Endothelial cell of umbilical vein (primary cell): ENCODE results near the gene NPPA. TPM values are rescaled to one million over a fixed set of nuclear protein-coding genes. Genes with fewer than 3 reads are reported as not detected.

Experiments
- BruUV-seq: library from RNA; stranded (reverse); fragments of 400-500 nt; replicated peaks from 2 replicates; lab custom pipeline; 2021; lab: Mats Ljungman, UMichigan
- CTCF ChIA-PET: fragments of 300-600, 350-600 bp; sonication (Branson Sonifier 250); formaldehyde crosslinking; loops from one replicate; lab custom pipeline; 2021; ENCODE audit warnings: antibody characterized with exemption, inconsistent platforms; lab: Charles Lee
- POLR2A ChIA-PET: fragments of 300-600, 350-600 bp; sonication (Branson Sonifier 250); formaldehyde crosslinking; loops from one replicate; lab custom pipeline; 2021; ENCODE audit warnings: antibody characterized with exemption, inconsistent platforms; lab: Charles Lee
- DNase-seq: peaks from one replicate; pipeline ENCODE4 v3.0.0-alpha.2; 2011; ENCODE audit warnings: low read depth, low spot score
- FAIRE-seq: peaks from 2 replicates; lab custom pipeline; 2011; peaks lifted over from hg19 to GRCh38; lab: Jason Lieb, UNC
- H2AFZ ChIP-seq: 2 replicates; pipeline ENCODE4 v1.6.0; 2012; ENCODE audit warnings: low read depth, low read length, control low read depth, inconsistent platforms
- H3K27ac ChIP-seq: 2 replicates; pipeline ENCODE4 v1.5.1; 2011; ENCODE audit warnings: low read depth, mild to moderate bottlenecking, control low read depth, low read length, moderate library complexity; ENCODE audit not compliant: insufficient read depth
- H3K27me3 ChIP-seq, 2 experiments: 2 replicates each; pipeline versions ENCODE4 v1.6.0 to v1.6.1; 2011; ENCODE audit warnings: low read length in 2 of 2, mixed read lengths in 1 of 2; ENCODE audit not compliant: control insufficient read depth in 2 of 2, insufficient read depth in 2 of 2
- H3K36me3 ChIP-seq, 2 experiments: 2 replicates in 1 of 2; 3 replicates in 1 of 2; pipeline ENCODE4 v1.5.1; 2011; ENCODE audit warnings: low read length in 2 of 2, mild to moderate bottlenecking in 1 of 2, moderate library complexity in 1 of 2; ENCODE audit not compliant: control insufficient read depth in 2 of 2, insufficient read depth in 2 of 2; ENCODE audit errors: extremely low read depth in 1 of 2
- H3K4me1 ChIP-seq: 3 replicates; pipeline ENCODE4 v1.5.1; 2011; ENCODE audit warnings: mild to moderate bottlenecking, low read length; ENCODE audit not compliant: control insufficient read depth, insufficient read depth; ENCODE audit errors: extremely low read depth
- H3K4me2 ChIP-seq: 2 replicates; pipeline ENCODE4 v1.6.1; 2011; ENCODE audit warnings: low read length, control low read depth, mixed read lengths; ENCODE audit not compliant: insufficient read depth
- H3K4me3 ChIP-seq, 3 experiments: fragments of 200-600 bp in 1 of 3; sonication (generic), shearing (Covaris generic) in 1 of 3; replicated peaks in 1 of 3; 2 replicates each; pipeline ENCODE4 v1.5.1; 2011 to 2016; ENCODE audit warnings: control low read depth in 3 of 3, low read length in 3 of 3, mild to moderate bottlenecking in 2 of 3, inconsistent platforms in 1 of 3, low read depth in 1 of 3, moderate library complexity in 1 of 3; ENCODE audit not compliant: insufficient read depth in 1 of 3
- H3K79me2 ChIP-seq: 2 replicates; pipeline ENCODE4 v1.6.0; 2012; ENCODE audit warnings: low read length, inconsistent platforms; ENCODE audit not compliant: control insufficient read depth, insufficient read depth
- H3K9ac ChIP-seq: replicated peaks from 2 replicates; pipeline ENCODE3; 2011; ENCODE audit warnings: low read length, control low read depth; ENCODE audit not compliant: insufficient read depth; ENCODE audit errors: extremely low read depth
- H3K9me1 ChIP-seq: replicated peaks from 3 replicates; pipeline ENCODE4 v1.6.0; 2011; ENCODE audit warnings: mild to moderate bottlenecking, low read length; ENCODE audit not compliant: control insufficient read depth, insufficient read depth; ENCODE audit errors: extremely low read depth
- H3K9me3 ChIP-seq: replicated peaks from 2 replicates; pipeline ENCODE4 v1.5.1; 2012; ENCODE audit warnings: low read length, inconsistent platforms; ENCODE audit not compliant: control insufficient read depth, insufficient read depth
- H4K20me1 ChIP-seq: replicated peaks from 2 replicates; pipeline ENCODE3; 2011; ENCODE audit warnings: mild to moderate bottlenecking, low read length; ENCODE audit not compliant: control insufficient read depth, insufficient read depth; ENCODE audit errors: extremely low read depth
- CTCF ChIP-seq, 2 donors: IDR thresholded peaks; 1 replicate in 1 of 2; 2 replicates in 1 of 2; pipeline ENCODE4 v1.5.1; 2011; ENCODE audit warnings: low read length in 2 of 2, mild to moderate bottlenecking in 2 of 2, moderate library complexity in 2 of 2, control low read depth in 1 of 2, inconsistent platforms in 1 of 2, low read depth in 1 of 2; ENCODE audit not compliant: insufficient read depth in 1 of 2; ENCODE audit errors: extremely low read depth in 1 of 2
- EZH2 ChIP-seq: IDR thresholded peaks from 2 replicates; pipeline ENCODE4 v1.6.1; 2012; ENCODE audit warnings: borderline replicate concordance, low read depth, mild to moderate bottlenecking, moderate library complexity, low read length, inconsistent platforms; ENCODE audit not compliant: severe bottlenecking
- FOS ChIP-seq: IDR thresholded peaks from 2 replicates; pipeline ENCODE4 v1.6.1; 2011; ENCODE audit warnings: mild to moderate bottlenecking, low read length, moderate library complexity, borderline replicate concordance; ENCODE audit not compliant: insufficient read depth
- GATA2 ChIP-seq: IDR thresholded peaks from 2 replicates; pipeline ENCODE4 v1.7.0; 2011; ENCODE audit warnings: low read depth, mild to moderate bottlenecking, moderate library complexity, mixed read lengths, low read length; ENCODE audit not compliant: insufficient read length, insufficient read depth
- JUN ChIP-seq: IDR thresholded peaks from 2 replicates; pipeline ENCODE4 v1.6.1; 2011; ENCODE audit warnings: borderline replicate concordance, low read depth; ENCODE audit not compliant: insufficient read length, insufficient read depth
- MAX ChIP-seq: IDR thresholded peaks from 2 replicates; pipeline ENCODE4 v1.6.1; 2011; ENCODE audit not compliant: insufficient read depth, insufficient read length
- MYC ChIP-seq: IDR thresholded peaks from one replicate; pipeline ENCODE4 v1.6.1; 2011; ENCODE audit warnings: mild to moderate bottlenecking, low read depth, low read length
- POLR2A ChIP-seq: IDR thresholded peaks from 2 replicates; pipeline ENCODE4 v1.6.1; 2012; ENCODE audit warnings: low read depth, mild to moderate bottlenecking, control low read depth, low read length
- POLR2AphosphoS5 ChIP-seq: IDR thresholded peaks from 2 replicates; pipeline ENCODE4 v1.6.1; 2012; ENCODE audit warnings: low read depth, mild to moderate bottlenecking, control low read depth, low read length, moderate library complexity; ENCODE audit not compliant: insufficient read depth
- dilution Hi-C: fragments of 300-500 bp; cut with MboI; formaldehyde crosslinking; loops from one replicate; pipeline ENCODE4 v1.15.0; 2019; ENCODE audit warnings: low sequenced_read_pairs; ENCODE audit not compliant: extremely low pct_ligation_motif_present
- intact Hi-C: fragments of 100-400 bp; cut with micrococcal nuclease; formaldehyde crosslinking; loops from one replicate; pipeline ENCODE4 v1.10.0; 2022
- polyA plus RNA-seq, 4 experiments: library from polyadenylated mRNA; depleted of rRNA in 3 of 4; stranded (reverse) in 3 of 4; unstranded in 1 of 4; fragments of >200 nt; gene quantifications; 2 replicates each; pipeline versions ENCODE4 v1.2.1 to v1.2.3, GENCODE V29; 2011 to 2012; ENCODE audit warnings: missing spikeins in 1 of 4
- total RNA-seq: library from RNA; stranded (reverse); gene quantifications from 2 replicates; pipeline ENCODE4 v1.2.3, GENCODE V29; 2021

NPPA gene
- total and polyA plus RNA-seq, 2 donors (not counting 3 experiments of a cell fraction or from before 2014, with no cell fraction given), result not detected

GRCh38 chr1:11885916-11886315 lies 38.3 kb upstream of the NPPA start:
- no peak overlapping the region for H3K27ac ChIP-seq
- CTCF ChIA-PET, result no interaction called here
- dilution Hi-C loops (no loop called here), intact Hi-C loops (no loop called here)
- no peaks in the 10 kb centered on the region for H4K20me1 ChIP-seq
- H3K27me3 ChIP-seq, result no peaks in the 10 kb centered on the region
- H3K9ac ChIP-seq, result no peak overlapping the region
- TF ChIP-seq MYC (no peak), EZH2 (no peak), POLR2A (no peak), FOS (no peak), GATA2 (no peak), MAX (no peak), POLR2AphosphoS5 (no peak), JUN (no peak), CTCF (IDR thresholded peaks at IDR 0.05; ENCODE audit: extremely low read depth in 1 of 2, insufficient read depth in 1 of 2, low read depth in 1 of 2, low read length in 2 of 2) (no peak)
- no peaks in the 10 kb centered on the region for H3K79me2 ChIP-seq
- FAIRE-seq (no peak), DNase-seq (no peak)
- H3K4me2 ChIP-seq, result no peak overlapping the region
- H3K4me1 ChIP-seq, result no peaks in the 10 kb centered on the region
- H3K4me3 ChIP-seq, result no peak overlapping the region
- no peak overlapping the region for H2AFZ ChIP-seq
- POLR2A ChIA-PET, result no interaction called here
- no peaks in the 10 kb centered on the region for H3K36me3 ChIP-seq
- no TSS peak for BruUV-seq
- no peaks in the 10 kb centered on the region for H3K9me1 ChIP-seq
- no peaks in the 10 kb centered on the region for H3K9me3 ChIP-seq
